Natural killer cell (primary cell): ENCODE data around the gene A3GALT2. TPM values are rescaled to one million over a fixed set of nuclear protein-coding genes. Genes with fewer than 3 reads are reported as not detected.

Experiments
- ATAC-seq, 3 donors: fragments of 150-1000 bp in 2 of 3; fragments of 200-7000 bp in 1 of 3; cut with Tn5 transposase; 1 replicate in 1 of 3; 2 replicates in 2 of 3; pipeline ENCODE4 v1.10.0; 2021; ENCODE audit warnings: mild to moderate bottlenecking in 2 of 3, moderate library complexity in 2 of 3
- DNase-seq, 2 donors: peaks; one replicate each; pipeline versions ENCODE4 v3.0.0 to v3.0.0-alpha.2; 2013 to 2021; ENCODE audit warnings: mixed read lengths in 1 of 2
- H3K27ac ChIP-seq: one replicate; pipeline ENCODE4 v1.5.1; 2013; ENCODE audit warnings: mild to moderate bottlenecking, low read length
- H3K27me3 ChIP-seq: one replicate; pipeline ENCODE4 v1.6.1; 2013; ENCODE audit warnings: low read length; ENCODE audit not compliant: control insufficient read depth, insufficient read depth
- H3K36me3 ChIP-seq: one replicate; pipeline ENCODE4 v1.6.1; 2013; ENCODE audit warnings: low read length; ENCODE audit not compliant: control insufficient read depth, insufficient read depth
- H3K4me1 ChIP-seq: one replicate; pipeline ENCODE4 v1.6.1; 2013; ENCODE audit warnings: low read length; ENCODE audit not compliant: control insufficient read depth, insufficient read depth
- H3K4me3 ChIP-seq: one replicate; pipeline ENCODE4 v1.5.1; 2013; ENCODE audit warnings: low read length
- H3K9me3 ChIP-seq: one replicate; pipeline ENCODE4 v1.6.1; 2013; ENCODE audit warnings: low read length; ENCODE audit not compliant: control insufficient read depth, insufficient read depth
- H3K27ac Mint-ChIP-seq, 2 donors: one replicate each; pipeline ENCODE4 v1.8.0; 2022; ENCODE audit warnings: mild to moderate bottlenecking in 2 of 2, mixed read lengths in 2 of 2, moderate library complexity in 1 of 2
- H3K27me3 Mint-ChIP-seq, 2 donors: one replicate each; pipeline ENCODE4 v1.8.0; 2022; ENCODE audit warnings: low read depth in 2 of 2, mixed read lengths in 2 of 2
- H3K36me3 Mint-ChIP-seq: one replicate; pipeline ENCODE4 v1.8.0; 2022; ENCODE audit warnings: mixed read lengths
- H3K4me1 Mint-ChIP-seq, 2 donors: one replicate each; pipeline ENCODE4 v1.8.0; 2022; ENCODE audit warnings: mixed read lengths in 2 of 2
- H3K4me3 Mint-ChIP-seq: one replicate; pipeline ENCODE4 v1.8.0; 2022; ENCODE audit warnings: mild to moderate bottlenecking, moderate library complexity, mixed read lengths
- H3K9me3 Mint-ChIP-seq, 2 donors: one replicate each; pipeline ENCODE4 v1.8.0; 2022; ENCODE audit warnings: mixed read lengths in 2 of 2
- WGBS: methylation state at CpG from one replicate; pipeline ENCODE4 v1.1.7; 2013; ENCODE audit warnings: missing lambda C conversion rate; ENCODE audit not compliant: insufficient coverage; 5-methylcytosine and 5-hydroxymethylcytosine counted together
- intact Hi-C: fragments of 100-400 bp; cut with micrococcal nuclease; formaldehyde crosslinking; loops from one replicate; pipeline ENCODE4 v1.14.2; 2022
- total RNA-seq, 4 donors: library from RNA; stranded (reverse); fragments of 120-200 nt in 1 of 4; gene quantifications; one replicate each; pipeline versions ENCODE4 v1.2.3 to v1.2.4, GENCODE V29; 2013 to 2022
- TF ChIP-seq, protein P1 (sequence below): fragments of 200-600 bp; IDR thresholded peaks from one replicate; pipeline ENCODE4 v1.8.0; 2022; ENCODE audit warnings: antibody characterized with exemption

The A3GALT2 gene
- total RNA-seq, 3 donors from 2014 or later (not counting 1 experiment from before 2014, with no cell fraction given) = not detected

- Mint-ChIP-seq H3K9me3 (no peaks in the 10 kb centered on the region), H3K27me3 (peaks cover 0 to 2% of the 10 kb centered on the region in 2 donors), H3K4me3 (peak overlapping the region; percentile 78), H3K36me3 (no peaks in the 10 kb centered on the region), H3K27ac (peak overlapping the region; percentile 61 to 66), H3K4me1 (peaks cover 37 to 42% of the 10 kb centered on the region in 2 donors)
- no peaks in the 10 kb centered on the region for H3K36me3 ChIP-seq
- DNase-seq (peak in 1 of 2 donors; percentile 50), ATAC-seq (no peak)
- TF ChIP-seq, protein P1, sequence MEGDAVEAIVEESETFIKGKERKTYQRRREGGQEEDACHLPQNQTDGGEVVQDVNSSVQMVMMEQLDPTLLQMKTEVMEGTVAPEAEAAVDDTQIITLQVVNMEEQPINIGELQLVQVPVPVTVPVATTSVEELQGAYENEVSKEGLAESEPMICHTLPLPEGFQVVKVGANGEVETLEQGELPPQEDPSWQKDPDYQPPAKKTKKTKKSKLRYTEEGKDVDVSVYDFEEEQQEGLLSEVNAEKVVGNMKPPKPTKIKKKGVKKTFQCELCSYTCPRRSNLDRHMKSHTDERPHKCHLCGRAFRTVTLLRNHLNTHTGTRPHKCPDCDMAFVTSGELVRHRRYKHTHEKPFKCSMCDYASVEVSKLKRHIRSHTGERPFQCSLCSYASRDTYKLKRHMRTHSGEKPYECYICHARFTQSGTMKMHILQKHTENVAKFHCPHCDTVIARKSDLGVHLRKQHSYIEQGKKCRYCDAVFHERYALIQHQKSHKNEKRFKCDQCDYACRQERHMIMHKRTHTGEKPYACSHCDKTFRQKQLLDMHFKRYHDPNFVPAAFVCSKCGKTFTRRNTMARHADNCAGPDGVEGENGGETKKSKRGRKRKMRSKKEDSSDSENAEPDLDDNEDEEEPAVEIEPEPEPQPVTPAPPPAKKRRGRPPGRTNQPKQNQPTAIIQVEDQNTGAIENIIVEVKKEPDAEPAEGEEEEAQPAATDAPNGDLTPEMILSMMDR = no peak
- H3K9me3 ChIP-seq = no peaks in the 10 kb centered on the region
- no peaks in the 10 kb centered on the region for H3K27me3 ChIP-seq
- H3K4me3 ChIP-seq = peak overlapping the region; percentile 45
- intact Hi-C loops = no loop called here
- peaks cover 30% of the 10 kb centered on the region for H3K4me1 ChIP-seq
- peak overlapping the region; percentile 30 for H3K27ac ChIP-seq
- WGBS = 8% methylated on average over 11 of the region's 11 CpGs
Observed at GRCh38 chr1:33348676-33349080, 27.8 kb upstream of the A3GALT2 start.

GRCh38 chr1:33348194-33348593 is 27.3 kb upstream of the A3GALT2 start:
- peak overlapping the region; percentile 45 for H3K4me3 ChIP-seq
- Mint-ChIP-seq H3K27me3 (no peaks in the 10 kb centered on the region), H3K4me3 (peak overlapping the region; percentile 78), H3K4me1 (peaks cover 39 to 44% of the 10 kb centered on the region in 2 donors), H3K27ac (peak overlapping the region; percentile 61 to 66), H3K36me3 (no peaks in the 10 kb centered on the region), H3K9me3 (no peaks in the 10 kb centered on the region)
- DNase-seq (no peak), ATAC-seq (no peak)
- H3K27me3 ChIP-seq = no peaks in the 10 kb centered on the region
- no peak overlapping the region for H3K27ac ChIP-seq
- TF ChIP-seq, protein P1 = no peak
- WGBS = 93% methylated on average over 2 of the region's 2 CpGs
- H3K9me3 ChIP-seq = no peaks in the 10 kb centered on the region
- intact Hi-C loops = no loop called here
- no peaks in the 10 kb centered on the region for H3K36me3 ChIP-seq
- peaks cover 32% of the 10 kb centered on the region for H3K4me1 ChIP-seq

DNA sequence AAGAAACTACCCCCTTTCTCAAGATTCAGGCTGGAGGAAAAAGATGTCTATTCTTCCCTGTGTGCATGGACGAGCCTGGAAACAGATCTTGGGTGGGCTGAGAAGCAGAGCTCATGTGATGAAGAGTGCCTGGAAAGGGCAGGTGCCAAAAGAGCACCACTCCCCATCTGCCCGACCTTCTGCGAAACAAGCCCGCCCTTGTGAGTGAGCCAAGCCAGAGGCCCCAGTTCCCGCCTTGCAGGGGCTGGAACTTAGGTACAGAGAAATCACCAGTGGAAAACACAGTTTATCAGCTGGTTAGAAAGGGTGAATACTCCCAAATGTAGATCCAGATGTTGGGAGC is 26.7 kb upstream of the A3GALT2 start:
- no peaks in the 10 kb centered on the region for H3K9me3 ChIP-seq
- Mint-ChIP-seq H3K27me3 (no peaks in the 10 kb centered on the region), H3K4me1 (peaks cover 39 to 47% of the 10 kb centered on the region in 2 donors), H3K9me3 (no peaks in the 10 kb centered on the region), H3K36me3 (no peaks in the 10 kb centered on the region), H3K4me3 (peak overlapping the region; percentile 75), H3K27ac (peak overlapping the region; percentile 25 to 57)
- TF ChIP-seq, protein P1 = no peak
- peaks cover 32% of the 10 kb centered on the region for H3K4me1 ChIP-seq
- no peak overlapping the region for H3K4me3 ChIP-seq
- ATAC-seq = no peak
- intact Hi-C loops = no loop called here
- WGBS = 90% methylated on average over 5 of the region's 5 CpGs
- H3K27ac ChIP-seq = no peak overlapping the region
- no peak for DNase-seq
- H3K36me3 ChIP-seq = no peaks in the 10 kb centered on the region
- no peaks in the 10 kb centered on the region for H3K27me3 ChIP-seq

- no peaks in the 10 kb centered on the region for H3K27me3 ChIP-seq
- H3K4me3 Mint-ChIP-seq = peak overlapping the region; percentile 75
- DNase-seq (peak in 1 of 2 donors; percentile 16), ATAC-seq (no peak)
- peak overlapping the region; percentile 25 to 57 for H3K27ac Mint-ChIP-seq
- H3K4me1 Mint-ChIP-seq = peaks cover 39 to 49% of the 10 kb centered on the region in 2 donors
- no peaks in the 10 kb centered on the region for H3K9me3 ChIP-seq
- H3K27me3 Mint-ChIP-seq = no peaks in the 10 kb centered on the region
- no peaks in the 10 kb centered on the region for H3K9me3 Mint-ChIP-seq
- H3K36me3 Mint-ChIP-seq = no peaks in the 10 kb centered on the region
- no peak overlapping the region for H3K27ac ChIP-seq
- WGBS = 59% methylated on average over 1 of the region's 2 CpGs
- H3K36me3 ChIP-seq = no peaks in the 10 kb centered on the region
- peaks cover 35% of the 10 kb centered on the region for H3K4me1 ChIP-seq
- intact Hi-C loops = no loop called here
- no peak overlapping the region for H3K4me3 ChIP-seq
- TF ChIP-seq, protein P1 = no peak
Observed at GRCh38 chr1:33346927-33347649, 26.2 kb upstream of the A3GALT2 start.
